NK-92 treated with Interleukin-12 subunit alpha and Interleukin-12 subunit beta, amount 100 ng/mL, for 24 hours (cell line): ENCODE results near the gene VDAC2.

Experiments used
- DNase-seq: peaks from one replicate; lab custom pipeline; 2025; lab: John Stamatoyannopoulos, UW

Gene VDAC2

GRCh38 chr10:75253281-75254220, 43.0 kb downstream of the VDAC2 start:
- no peak for DNase-seq

- DNase-seq: no peak
Measured at GRCh38 chr10:75254739-75255138, 44.1 kb downstream of the VDAC2 start.

GRCh38 chr10:75260990-75261389, 50.4 kb downstream of the VDAC2 start:
- DNase-seq: no peak

- DNase-seq: no peak
Measured at GRCh38 chr10:75261813-75262705, 51.5 kb downstream of the VDAC2 start.

- no peak for DNase-seq
Measured at GRCh38 chr10:75263806-75264205, 53.2 kb downstream of the VDAC2 start.

GRCh38 chr10:75265856-75266255, 55.3 kb downstream of the VDAC2 start:
- no peak for DNase-seq

GRCh38 chr10:75266945-75267344, 56.3 kb downstream of the VDAC2 start:
- no peak for DNase-seq

- no peak for DNase-seq
Measured at GRCh38 chr10:75269605-75270004, 59.0 kb downstream of the VDAC2 start.

GRCh38 chr10:75272094-75272493, 61.5 kb downstream of the VDAC2 start:
- DNase-seq: no peak

GRCh38 chr10:75272896-75273295, 62.3 kb downstream of the VDAC2 start:
- DNase-seq: no peak

GRCh38 chr10:75276069-75276872, 65.7 kb downstream of the VDAC2 start:
- no peak for DNase-seq

- DNase-seq: no peak
Measured at GRCh38 chr10:75280236-75280635, 69.6 kb downstream of the VDAC2 start.
